GM19438 (cell line): ENCODE results near the gene MLC1.

ENCODE experiments used
- ATAC-seq: cut with Tn5 transposase; IDR thresholded peaks from one replicate; pipeline ENCODE4 v1.9.1; 2021; ENCODE audit warnings: low read depth; ENCODE audit not compliant: unreplicated experiment

MLC1 gene

GRCh38 chr22:50017701-50018224, 67.5 kb downstream of the MLC1 start:
- no peak for ATAC-seq

- ATAC-seq = no peak
Observed at GRCh38 chr22:50016988-50017700, 68.1 kb downstream of the MLC1 start.

DNA sequence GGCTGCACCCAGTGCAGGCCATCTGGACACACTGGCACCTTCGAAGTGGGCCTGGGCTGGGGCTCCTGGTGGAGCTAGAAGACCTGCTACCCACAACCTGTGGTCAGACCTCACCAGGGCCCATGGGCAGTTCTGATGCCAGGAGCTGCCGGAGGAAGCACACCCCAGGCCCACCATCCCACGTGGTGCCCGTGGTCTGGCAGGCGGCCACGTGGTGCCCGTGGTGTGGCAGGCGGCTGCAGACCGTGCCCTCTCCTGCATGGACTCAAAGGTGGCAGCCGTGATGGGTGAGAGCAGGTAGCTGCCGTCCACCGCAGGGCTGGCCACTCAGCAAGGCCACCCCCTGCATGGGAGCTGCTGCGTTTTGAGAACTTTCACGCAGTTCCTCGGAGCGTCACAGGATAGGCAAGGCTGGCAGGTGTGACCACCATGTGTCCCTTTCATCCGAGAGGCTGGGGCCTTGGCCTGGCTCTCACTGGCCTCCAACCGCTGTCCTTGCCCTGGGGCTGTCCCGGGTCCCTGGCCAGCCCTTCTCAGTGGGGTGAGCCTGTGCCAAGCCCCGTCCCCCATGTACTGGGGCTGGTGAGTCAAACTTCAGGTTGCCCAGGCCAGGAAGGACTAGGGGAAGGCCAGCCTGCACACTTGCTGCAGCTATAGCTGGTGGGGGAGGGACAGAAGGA, 68.8 kb downstream of the MLC1 start:
- ATAC-seq = no peak

DNA sequence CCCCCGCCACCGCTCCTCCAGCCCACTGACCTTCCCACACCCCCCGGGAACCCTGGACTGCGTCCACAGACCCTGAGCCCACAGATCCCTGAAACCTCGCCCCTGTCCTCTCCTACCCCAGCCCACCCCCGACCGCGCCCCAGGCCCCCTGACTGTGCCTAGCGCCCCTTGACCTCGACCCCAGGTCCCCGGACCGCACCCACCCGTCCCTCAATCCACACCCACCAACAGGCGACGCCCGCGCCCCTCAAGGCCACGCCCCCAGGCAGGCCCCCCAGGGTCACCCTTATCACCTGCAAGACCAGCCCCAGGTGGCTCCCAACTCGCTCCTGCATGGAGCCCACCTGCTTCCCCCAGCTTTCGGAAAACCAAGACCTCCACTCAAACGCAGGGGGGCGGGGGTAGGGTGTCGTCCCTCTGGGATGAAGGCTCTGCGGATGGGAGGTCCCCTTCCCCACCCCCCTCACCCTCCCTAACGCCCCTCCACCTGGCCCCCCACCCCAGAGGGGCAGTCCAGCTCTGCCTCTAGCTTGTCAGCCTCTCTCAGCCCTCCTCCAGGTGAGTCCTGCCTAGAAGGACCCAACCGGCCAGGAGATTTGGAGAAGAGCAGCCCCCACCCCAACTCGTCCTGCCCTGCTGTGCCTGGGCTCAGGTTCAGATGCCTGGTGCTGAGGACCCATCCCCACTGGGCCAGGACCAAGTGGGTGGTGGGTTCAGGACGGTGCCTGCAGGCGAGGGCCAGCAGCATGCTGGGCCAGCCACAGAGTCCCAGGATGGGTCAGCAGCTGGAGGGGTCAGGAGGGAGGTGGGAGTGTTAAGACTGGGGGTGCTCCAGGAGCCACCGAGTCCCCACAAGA, 69.5 kb downstream of the MLC1 start:
- ATAC-seq = no peak

- no peak for ATAC-seq
Observed at GRCh38 chr22:50014655-50015401, 70.4 kb downstream of the MLC1 start.

- ATAC-seq = no peak
Observed at GRCh38 chr22:50014053-50014501, 71.1 kb downstream of the MLC1 start.

DNA sequence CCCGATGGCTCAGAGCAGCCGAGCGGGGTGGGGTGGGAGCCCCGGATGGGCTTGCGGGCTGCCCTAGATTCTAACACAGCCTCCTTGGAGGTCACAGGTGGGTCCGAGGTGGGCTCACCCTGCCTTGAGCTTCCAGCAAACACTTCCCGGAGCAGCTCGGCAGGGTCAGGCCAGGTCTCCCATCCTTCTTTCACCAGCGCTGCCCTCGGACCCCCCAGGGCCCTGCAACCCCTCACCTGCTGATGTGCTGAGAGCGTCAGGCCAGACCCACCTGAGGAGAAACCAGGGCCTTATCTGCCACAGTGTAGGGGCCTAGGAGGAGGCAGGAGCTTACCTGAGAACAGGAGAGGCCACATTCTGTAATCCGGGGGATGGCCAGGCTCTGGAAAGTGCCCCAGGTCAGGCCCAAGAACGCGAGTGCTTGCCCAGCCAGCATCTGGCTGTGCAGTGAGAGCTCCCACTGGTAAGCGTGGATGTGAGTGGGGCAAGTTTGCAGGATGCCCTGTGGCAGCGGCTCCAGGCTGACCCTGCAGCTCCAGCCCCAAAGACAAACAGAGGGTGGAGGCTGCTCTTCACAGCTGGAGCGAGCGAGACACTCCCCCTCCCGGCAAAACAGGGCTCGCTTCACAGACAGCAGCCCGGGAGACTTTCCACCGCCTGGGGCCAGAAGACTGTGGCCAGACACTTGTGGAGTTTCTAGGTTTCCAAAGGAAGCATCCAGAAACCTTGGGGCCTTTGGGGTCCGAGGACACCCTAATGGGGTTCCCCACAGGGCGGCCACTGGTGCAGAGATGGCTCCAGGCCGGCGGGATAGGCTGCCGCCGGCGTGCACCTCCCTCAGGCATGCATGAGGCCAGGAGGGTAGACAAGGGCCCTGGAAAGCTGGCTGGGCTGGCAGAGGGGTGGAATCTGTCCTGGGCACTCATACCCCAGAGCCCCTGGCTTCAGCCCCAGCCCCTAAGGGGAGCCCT, 72.7 kb downstream of the MLC1 start, which contains the start of gene IL17REL:
TSS of gene IL17REL (minus strand) at position 555 of the 971 bp plus-strand sequence. CDS start at position 436, 119 bp downstream.
- no peak for ATAC-seq

GRCh38 chr22:50011447-50012210, 73.6 kb downstream of the MLC1 start:
- ATAC-seq = no peak

DNA sequence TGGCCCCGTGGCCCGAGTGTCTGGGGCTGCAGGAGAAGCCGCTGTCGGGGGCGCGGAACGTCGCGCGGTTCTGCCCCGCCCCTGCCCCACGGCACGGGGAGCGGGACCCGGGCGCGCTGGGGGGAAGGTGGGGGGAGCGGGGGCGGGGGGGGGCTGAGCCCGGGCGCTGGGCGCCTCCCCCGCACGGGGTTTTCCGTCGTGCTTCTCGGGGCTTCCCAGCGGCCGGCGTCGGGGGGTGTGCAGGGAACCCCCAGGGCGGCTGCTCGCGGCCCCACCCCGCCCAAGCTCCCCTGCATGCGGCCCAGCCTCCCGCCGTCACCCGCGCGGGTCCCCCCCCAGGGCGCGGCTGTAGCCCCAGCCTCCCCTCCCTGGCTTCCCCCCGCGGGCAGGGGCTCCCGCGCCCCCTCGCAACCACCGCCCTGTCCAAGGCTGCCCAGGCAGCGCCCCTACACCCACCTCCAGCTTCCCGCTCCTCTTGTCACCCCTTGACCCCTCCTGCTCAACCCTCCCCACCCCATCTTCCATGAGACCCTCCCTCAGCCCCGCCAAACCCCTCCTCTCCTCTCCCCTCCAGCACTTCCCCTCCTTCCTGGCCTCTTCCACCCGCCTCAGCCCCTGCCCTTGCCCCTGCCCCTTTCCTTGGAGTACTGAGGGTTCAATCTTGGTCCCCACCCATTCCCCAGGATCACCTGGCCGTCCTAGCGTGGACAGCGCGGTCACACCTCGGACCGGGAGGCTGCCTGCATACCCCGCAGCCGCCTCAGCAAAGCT, 74.4 kb downstream of the MLC1 start:
- no peak for ATAC-seq

GRCh38 chr22:50009765-50010675, 75.2 kb downstream of the MLC1 start:
- ATAC-seq = no peak
